Vagina (tissue), 2 donors: ENCODE results near the gene TUBGCP2.

Source experiments
- CTCF ChIP-seq, 3 experiments: fragments of 450-650 bp in 2 of 3; fragments of 200-600 bp in 1 of 3; sonication (generic) in 1 of 3; IDR thresholded peaks; one replicate each; pipeline ENCODE4 v1.5.1; 2017 to 2019; ENCODE audit warnings: antibody characterized with exemption in 3 of 3, mild to moderate bottlenecking in 2 of 3, moderate library complexity in 2 of 3
- POLR2A ChIP-seq, 2 donors: fragments of 450-650 bp; IDR thresholded peaks; one replicate each; pipeline ENCODE4 v1.6.1; 2017; ENCODE audit warnings: antibody characterized with exemption in 2 of 2, mild to moderate bottlenecking in 2 of 2, moderate library complexity in 2 of 2
- POLR2AphosphoS5 ChIP-seq, 2 donors: sonication (generic); formaldehyde crosslinking; IDR thresholded peaks; one replicate each; pipeline ENCODE4 v1.9.0; 2017; ENCODE audit warnings: antibody characterized with exemption in 2 of 2, mild to moderate bottlenecking in 2 of 2, low read depth in 1 of 2; ENCODE audit not compliant: insufficient read depth in 1 of 2

DNA sequence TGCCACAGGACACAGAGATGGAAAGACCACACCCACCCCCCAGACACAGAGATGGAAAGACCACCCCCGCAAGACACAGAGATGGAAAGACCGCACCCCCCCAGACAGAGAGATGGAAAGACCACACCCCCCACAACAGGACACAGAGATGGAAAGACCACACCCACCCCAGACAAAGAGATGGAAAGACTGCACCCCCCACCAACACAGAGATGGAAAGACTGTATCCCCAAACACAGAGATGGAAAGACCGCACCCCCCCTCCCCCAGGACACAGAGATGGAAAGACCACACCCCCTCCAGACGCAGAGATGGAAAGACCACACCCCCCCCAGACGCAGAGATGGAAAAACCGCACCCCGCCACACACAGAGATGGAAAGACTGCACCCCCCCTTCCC, 8.1 kb upstream of the TUBGCP2 start:
- TF ChIP-seq CTCF (IDR thresholded peaks at IDR 0.05) (no peak), POLR2A (IDR thresholded peaks at IDR 0.05) (no peak), POLR2AphosphoS5 (IDR thresholded peaks at IDR 0.05; ENCODE audit: insufficient read depth in 1 of 2, low read depth in 1 of 2) (no peak)
